Endometrium (tissue), 2 donors: ENCODE data around the gene RAB7A.

Experiments used
- FAIRE-seq: peaks from 2 replicates; lab custom pipeline; 2012; peaks lifted over from hg19 to GRCh38; lab: Jason Lieb, UNC
- donor health status: control.
- donor health status: control.

Gene RAB7A

DNA sequence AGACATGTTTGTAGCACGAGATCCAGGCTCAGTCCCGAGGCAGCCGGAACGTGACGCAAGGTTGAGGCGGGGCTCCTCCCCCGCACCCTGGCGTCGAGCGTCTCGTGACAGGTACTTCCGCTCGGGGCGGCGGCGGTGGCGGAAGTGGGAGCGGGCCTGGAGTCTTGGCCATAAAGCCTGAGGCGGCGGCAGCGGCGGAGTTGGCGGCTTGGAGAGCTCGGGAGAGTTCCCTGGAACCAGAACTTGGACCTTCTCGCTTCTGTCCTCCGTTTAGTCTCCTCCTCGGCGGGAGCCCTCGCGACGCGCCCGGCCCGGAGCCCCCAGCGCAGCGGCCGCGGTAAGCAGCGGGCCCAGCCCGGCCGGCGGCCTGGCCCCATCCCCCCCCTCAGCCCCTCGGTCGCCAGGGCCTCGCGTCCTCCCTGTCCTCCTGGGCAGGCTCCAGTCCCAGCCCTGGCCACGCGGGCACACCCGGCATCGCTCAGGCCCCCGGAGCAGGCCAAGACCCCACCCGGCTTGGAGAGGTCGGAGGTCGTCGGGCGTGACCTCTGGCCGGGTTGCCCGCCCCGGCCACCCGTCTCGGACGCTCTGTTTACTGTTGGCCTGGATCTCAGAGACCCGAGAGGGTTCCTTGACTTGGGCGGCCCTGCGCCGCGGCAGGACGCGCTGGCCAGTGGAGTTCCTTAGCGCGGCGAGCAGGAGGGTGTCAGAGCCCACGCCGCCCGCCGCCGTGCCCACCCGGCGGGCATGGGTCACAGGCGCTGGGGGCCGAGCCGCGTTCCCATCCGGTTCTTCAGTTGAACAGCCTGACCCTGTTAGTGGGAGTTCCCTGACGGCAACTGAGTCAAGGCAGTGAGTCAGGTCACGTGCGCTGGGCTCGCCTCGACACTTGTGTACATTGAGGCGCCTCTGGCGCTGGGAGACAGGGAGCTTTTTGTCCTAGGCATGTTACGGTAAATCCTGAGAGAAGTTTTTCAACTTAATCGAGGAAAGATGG is at the start of gene RAB7A:
RAB7A (plus strand) TSS at position 161 of the 994 bp plus-strand sequence. CDS start 69,185 bp downstream, outside the sequence.
- FAIRE-seq = peak; percentile 89

DNA sequence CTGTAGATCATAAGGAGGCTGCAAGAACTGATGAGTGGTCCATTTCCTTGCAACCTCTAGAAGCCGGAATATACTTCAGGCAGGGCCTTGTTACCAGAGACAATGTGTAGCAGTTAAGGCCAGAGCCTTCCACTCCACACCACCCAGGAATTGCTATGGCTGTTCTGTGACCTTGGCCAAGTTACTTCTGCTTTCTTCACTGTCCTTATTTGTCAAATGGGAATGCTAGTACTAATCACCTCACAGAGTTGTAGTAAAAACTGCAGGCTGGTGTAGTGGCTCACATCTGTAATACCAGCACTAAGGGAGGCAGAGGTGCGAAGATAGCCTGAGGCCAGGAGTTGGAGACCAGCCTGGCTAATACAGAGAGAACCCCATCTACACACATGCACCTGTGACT is 46.6 kb upstream of the RAB7A start:
- no peak for FAIRE-seq

DNA sequence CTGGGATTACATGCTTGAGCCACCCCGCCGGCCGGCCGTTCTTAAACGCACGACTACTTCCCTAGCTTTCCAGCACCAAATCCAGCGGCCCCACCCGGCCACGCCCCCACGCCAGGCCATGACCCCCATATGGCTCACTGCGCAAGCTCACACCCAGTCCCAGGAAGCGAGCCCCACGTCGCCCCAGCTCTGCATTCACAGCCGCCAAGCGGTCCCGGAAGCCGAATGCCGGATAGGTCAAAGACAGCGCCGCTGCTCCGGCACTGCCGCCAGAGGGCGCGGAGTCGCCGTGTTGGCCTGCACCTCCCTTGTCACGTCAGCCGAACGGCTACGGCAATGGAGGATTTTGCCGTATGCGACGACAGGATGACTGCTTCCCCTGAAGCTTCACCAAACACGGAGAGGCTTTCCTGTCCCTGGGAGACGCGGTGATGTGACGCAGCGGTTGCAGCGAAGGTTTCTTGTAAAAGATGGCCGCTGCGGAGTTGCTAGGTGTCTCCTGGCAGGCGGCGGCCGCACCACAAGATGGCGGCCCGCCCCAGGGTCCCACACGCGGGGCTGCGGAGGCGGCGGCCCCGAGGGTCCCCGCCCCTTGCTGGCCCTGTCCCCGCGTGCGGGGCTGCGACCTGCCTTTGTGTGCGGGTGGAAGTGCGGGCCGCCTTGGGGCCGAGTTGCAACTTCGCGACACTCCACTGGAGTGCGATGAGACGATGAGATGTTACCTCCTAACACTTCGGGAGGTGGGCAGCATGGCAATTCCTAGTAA is 45.2 kb upstream of the RAB7A start:
- peak; percentile 83 for FAIRE-seq

DNA sequence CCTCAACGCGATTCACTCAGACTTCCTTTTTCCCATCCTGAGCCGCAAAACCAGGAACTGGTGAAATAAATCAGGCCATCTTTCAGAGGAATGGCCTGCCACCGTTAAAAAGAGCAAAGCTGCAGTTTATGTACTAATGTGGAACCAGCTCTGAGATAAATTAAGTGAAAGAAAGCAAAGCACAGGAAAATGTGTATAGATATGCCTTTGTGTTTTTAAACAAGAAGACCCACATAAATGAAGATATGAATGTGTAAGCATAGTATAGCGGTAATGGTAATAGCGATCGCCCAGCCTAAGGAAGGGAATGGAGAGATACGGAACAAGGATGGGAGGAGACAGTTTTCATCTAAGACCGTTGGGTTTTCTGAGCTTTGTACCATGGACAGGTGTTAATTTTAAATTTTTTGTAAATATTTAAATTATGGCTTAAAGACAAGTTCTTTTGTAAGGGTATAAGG is 44.6 kb upstream of the RAB7A start:
- no peak for FAIRE-seq

DNA sequence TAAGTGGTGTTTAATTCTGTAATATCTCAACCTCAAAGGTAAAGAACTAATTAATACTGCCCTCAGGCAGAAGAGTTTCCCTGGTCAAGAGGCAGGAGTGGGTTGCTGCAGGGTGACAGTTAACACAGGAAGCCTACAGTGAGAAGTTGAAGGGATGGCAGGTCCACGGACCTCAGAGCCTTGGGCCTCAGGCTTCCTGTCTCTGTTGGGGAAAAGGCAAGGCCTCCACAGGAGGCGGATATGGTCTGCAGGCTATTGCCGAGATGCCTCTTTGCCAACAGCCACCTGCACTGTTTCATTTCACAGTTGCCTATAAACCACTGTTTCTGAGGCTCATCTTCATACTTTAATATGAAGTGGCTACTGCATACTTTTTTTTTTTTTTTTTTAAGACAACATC is 42.0 kb upstream of the RAB7A start:
- no peak for FAIRE-seq

DNA sequence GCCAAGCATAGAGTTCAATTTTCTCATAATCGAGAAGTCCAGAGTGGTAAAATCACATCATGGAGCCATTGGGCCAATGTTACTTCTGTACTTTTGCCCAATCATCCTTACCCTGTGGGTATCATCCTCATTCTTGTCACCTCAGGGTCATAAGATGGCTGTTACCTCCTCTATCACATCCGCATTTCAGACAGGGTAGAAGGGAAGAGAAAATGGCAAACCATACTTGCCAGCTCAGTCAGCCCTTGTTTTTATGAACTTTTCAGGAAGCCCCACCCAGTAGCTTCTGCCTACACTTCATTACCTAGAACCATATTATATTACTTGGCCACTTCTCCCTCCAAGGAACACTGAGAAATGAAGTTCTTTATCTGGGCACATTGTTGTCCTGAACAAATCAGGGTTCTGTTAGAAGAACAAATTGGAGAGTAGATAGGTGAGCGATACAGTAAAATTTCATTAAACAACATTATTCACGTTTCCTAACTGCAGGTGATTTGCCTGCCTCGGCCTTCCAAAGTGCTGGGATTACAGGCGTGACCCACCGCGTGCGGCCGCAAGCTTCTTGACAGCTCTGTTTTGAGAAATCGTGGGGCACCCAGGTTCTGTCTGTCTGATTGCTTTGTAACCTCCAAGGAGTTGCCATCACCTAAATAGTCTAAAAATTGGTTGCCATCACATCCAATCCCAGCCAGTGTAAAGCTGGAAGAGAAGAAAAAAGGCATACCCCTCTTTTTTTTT is 40.8 kb upstream of the RAB7A start:
- no peak for FAIRE-seq

DNA sequence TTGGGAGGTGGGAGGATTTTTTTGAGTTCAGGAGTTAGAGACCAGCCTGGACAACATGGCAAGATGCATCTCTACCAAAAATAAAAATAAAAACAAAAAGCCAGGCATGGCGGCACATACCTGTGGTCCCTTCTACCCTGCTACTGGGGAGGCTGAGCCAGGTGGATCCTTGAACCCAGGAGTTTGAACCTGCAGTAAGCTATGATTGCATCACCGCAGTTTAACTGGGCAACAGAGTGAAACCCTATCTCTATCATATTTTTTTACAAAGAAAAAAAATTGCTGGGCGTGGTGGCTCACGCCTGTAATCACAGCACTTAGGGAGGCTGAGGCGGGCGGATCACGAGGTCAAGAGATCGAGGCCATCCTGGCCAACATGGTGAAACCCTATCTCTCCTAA is 39.5 kb upstream of the RAB7A start:
- FAIRE-seq = no peak

DNA sequence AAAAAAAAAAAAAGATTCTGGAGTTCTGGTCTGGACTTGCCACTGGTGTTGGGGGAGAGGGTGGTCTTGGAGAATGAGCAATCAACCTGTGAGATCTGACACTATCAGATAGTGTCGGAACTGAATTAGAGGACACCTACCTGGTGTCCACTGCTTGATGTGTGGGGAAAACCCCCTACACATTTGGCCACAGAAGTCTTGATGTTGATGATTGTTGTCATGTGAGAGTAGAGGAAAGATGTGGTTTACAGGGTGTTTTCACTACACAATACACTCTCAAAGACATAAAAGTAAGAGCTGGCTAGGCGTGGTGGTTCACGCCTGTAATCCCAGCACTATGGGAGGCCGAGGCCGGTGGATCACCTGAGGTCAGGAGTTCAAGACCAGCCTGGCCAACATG is 36.9 kb upstream of the RAB7A start:
- no peak for FAIRE-seq

DNA sequence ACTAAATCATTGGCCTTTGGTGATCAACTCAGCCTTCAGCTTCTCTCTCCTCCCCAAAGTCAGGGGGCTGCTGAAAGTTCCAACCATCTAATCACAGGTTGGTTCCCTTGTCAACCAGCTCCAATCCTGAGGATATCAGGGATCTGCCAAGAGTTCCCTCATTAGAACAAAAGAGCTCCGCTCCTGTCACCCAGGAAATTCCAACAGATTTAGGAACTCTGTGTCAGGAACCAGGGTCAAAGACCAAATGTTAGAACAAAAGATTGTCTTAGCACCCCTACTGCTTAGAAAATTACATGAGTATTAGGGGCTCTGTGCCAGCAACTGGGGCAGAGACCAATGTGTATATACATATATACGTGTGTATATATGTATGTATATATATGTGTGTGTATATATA is 32.3 kb upstream of the RAB7A start:
- no peak for FAIRE-seq

DNA sequence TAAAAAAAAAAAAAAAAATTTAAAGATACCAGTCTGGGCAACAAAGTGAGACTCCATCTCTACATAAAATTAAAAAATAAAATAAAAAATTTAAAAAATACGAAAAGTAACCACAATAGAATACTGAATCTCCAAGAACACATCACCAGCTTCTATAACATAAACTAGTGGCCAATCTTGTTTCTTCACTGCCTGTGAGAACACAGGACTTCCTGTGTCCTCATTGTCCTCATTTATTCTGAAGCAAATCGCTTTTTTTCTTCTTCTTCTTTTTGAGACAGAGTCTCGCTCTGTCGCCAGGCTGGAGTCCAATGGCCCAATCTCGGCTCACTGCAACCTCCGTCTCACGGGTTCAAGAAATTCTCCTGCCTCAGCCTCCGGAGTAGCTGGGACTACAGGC is 28.6 kb upstream of the RAB7A start:
- no peak for FAIRE-seq

DNA sequence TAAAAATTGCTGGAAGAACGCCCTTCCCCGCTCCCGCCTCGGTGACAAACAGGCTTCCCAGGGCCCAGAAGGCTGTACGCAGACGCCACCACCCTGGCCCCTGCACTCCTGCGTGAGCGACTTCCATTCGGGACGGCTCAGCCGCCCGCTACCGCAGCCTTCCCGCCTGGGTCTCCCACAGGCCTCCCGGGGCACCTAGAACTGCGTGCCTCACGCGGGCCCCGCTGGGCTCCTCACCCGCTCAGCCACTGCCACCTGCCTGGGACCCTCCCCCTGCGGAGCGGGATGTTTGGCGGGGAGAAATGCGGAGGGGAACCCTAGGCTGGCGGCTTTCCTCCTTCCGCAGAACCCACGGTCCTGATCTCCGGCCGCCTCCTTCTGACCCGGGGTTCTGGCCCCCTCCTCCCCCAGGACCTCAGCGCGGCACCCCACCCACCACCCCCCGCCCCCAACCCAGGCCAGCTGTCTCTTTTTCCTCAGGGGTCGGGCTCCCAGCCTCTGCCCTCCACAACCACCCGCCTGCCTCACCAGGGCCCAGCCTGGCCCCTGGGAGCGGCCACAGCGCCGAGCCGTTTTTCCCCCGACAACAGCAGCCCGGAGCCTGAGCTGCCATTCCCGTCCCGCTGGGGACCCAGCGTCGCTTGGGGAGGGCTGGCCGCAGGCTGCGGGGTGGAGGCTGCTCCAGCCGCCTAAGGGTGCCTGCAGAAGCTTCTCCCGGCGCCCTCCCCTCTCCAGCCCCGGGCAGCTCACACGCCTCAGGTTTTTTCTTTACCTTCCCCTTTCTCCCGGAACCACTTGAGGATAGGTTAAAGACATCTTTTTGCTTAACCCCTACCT is 27.6 kb upstream of the RAB7A start:
- FAIRE-seq = no peak

DNA sequence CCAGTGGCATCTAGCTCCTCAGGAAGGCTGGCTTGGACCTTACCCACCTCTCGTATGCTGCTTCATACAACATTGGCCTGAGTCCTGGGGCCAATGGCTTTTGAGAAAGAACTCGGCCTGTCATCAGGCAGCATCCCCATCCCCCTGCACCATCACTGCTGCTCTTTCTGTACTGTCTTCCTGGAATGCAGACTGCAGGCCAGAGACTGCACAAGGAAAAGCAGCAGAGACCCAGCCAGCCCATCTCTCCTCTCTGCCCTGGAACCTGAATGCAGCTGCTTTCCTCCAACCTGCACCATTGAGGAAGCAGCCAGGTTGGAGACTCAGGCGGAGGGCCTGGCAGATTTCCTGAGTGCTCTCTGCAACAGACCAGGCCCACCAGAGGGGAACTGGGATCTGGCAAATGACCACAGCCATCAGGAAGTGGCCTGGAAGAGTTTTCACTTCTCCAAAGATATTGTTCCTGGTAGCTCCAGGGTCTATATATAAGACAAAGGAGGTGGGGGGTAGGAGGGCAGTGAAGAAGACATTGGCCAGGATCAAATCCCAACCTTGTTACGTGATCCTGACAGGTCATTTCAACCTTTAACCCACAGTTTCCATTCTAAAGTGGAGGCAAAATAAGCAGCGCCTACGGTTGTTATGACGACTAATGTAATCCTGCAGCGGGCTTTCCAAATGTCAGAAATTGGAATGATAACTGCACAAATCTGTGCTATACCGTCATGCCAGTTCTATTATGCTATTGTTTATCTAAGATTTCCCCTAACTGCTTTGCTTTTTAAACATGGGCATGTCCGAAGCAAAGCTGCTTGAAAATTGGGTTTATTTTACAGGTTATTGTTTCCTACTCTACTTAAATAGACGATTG is 24.4 kb upstream of the RAB7A start:
- FAIRE-seq = no peak

DNA sequence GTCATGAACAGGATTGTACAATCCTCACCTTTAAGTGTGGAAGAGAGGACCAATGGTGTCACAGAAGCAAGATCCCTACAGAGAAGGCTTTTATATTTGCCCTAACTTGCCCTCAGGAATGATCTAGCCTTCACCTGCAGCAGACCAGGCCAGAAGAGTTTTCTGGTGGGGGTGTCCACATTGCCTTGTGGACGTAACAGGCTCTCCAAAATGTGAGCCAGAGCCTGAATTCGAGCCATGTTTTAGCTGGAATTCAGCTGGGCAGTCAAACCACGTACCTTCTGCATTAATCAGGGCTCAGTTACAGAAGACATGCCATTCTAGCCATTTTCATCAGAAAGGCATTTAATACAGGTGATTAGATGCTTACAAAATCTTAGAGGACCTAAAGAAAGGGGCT is 23.6 kb upstream of the RAB7A start:
- FAIRE-seq = no peak

DNA sequence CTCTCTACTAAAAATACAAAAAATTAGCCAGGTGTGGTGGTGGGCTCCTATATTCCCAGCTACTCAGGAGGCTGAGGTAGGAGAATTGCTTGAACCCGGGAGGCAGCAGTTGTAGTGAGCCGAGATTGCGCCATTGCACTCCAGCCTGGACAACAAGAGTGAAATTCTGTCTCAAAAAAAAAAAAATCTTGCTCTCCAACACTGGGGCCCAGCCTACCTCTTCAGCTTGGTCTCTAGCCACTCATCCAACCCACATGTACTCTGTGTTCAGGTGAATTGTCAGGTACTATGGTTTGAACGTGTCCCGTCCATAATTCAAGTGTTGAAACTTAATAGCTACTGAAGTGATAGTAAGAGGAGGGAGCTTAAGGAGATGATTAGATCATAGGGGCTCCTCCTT is 22.4 kb upstream of the RAB7A start:
- FAIRE-seq = no peak

DNA sequence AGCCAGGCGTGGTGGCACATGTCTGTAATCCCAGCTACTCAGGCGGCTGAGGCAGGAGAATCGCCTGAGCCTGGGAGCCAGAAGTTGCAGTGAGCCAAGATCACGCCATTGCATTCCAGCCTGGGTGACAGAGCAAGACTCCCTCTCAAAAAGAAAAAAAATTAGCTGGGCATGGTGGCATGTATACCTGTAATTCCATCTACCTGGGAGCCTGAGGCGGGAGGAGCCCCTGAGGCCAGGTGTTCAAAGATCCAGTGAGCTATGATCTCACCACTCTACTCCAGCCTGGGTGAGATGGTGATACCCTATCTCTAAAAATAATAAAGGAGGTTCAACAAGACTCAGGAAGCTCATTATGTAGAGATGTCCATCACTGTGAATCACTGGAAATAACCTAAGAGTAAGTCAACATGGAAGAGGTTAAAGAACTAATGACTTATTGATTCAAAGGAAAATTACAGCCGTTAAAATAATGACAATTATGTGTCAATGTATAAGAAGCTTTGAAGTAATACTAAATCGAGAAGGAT is 19.8 kb upstream of the RAB7A start:
- no peak for FAIRE-seq

DNA sequence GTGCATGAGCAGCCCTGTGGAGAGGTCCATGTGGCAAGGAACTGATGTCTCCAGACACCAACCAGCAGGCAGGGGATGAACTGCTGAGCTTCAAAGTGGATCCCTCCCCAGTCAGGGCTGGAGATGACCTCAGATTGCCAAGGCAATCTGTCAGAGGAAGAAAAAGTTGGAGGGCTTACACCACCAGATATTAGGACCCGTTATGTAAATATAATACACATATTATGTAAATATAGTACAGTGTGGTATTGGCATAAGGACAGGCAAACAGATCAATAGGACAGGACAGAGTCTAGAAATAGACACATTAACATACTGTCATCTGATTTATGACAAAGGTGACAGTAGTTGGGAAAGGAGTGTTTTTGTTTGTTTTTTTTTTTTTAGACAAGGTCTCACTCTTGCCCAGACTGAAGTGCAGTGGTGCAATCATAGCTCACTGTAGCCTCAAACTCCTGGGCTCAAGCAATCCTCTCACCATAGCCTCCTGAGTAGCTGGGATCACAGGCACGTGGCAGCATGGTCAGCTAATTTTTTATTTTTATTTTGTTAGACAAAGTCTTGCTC is 18.0 kb upstream of the RAB7A start:
- FAIRE-seq = no peak

DNA sequence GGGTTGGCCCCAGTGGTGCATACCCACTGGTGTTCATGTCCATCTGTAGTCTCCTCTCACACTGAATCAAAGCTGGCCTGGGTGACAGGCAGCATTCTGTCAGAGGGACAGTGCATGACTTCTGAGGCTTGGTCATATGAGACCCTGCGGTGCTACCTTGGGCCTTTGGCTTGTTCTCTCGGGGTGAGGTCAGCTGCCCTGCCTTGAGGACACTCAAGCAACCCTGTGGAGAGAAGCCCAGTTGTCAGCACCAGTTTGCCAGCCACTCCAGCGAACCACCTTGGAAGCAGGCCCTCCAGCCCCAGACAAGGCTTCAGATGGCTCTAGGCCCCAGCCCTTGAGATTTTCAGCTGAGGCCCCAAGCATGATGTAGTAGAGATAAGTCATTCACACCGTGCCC is 16.9 kb upstream of the RAB7A start:
- no peak for FAIRE-seq

DNA sequence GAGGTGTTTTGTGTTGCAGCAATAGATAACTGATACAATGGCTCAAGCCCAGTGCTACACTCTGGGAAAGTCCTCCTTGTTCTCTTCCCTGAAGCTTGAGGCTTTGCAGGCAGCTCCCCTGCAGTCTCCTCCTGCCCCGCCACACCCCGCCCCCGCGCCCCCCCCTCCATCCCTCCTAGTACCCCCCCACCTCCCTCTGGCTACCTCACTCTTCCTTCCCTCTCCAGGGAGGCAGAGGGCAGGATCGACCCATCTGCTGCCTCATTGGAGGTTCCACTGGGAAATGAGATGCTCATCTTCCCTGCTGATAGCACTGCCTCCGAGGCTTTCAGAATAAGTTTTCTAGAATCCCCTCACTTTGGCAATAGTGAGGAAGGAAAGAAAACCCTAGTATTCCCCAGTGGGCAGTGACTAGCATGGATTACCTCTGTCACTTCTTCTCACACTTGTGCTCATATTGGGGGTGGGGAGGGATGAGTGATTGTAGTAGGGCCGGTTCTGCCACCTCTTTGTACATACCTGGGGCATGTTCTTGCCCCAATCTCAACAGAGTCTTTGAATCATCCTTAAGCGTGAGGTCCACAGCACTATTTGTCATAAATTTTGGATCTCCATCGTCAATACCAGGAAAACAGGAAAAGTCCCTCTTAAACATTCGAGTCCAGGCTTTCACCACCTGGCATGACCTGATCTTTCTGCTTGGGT is 16.3 kb upstream of the RAB7A start:
- FAIRE-seq = no peak

DNA sequence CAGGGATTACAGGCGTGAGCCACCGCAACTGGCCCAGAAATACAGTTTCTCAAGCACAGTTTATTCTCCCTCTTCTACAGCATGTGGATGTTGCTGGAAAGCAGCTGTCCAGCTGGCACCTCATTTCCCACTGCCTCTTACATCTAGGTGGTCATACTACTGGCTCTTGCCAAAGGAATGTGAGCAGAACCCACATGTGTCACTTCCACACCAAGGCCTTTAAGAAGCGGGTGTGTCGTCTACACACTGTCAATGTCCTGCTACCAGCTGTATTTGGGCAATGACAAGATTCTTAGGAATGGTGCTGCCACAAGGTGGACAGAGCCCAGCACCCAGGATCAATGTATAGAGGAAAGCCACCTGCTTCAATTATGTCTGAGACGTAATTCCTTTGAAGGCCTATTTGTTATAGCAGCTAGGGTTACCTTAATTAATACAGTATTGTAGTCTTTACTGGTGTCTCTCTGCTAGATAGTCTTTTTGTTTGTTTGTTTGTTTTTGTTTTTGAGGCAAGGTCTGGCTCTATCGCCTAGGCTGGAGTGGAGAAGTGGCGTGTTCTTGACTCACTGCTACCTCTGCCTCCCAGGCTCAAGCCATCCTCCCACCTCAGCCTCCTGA is 15.1 kb upstream of the RAB7A start:
- FAIRE-seq = no peak
